ENCODE data around the gene PCBP3.
"Not testable (repeated sequence)": the region's sequence is repeated elsewhere in the genome, so short reads cannot be mapped to it uniquely, and the experiment has no call there.

Gene PCBP3

DNA sequence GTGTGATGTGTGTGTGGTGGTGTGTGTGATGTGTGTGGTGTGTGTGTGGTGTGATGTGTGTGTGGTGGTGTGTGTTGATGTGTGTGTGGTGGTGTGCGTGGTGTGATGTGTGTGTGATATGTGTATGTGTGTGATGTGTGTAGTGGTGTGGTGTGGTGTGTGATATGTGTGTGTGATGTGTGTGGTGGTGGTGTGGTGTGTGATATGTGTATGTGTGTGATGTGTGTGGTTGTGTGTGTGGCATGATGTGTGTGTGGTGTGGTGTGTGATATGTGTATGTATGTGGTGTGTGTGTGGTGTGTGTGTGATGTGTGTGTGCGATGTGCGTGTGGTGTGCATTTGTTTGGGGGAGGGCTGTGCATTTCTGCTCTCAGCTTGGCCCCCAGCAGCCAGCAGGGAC lies 7.1 kb upstream of the PCBP3 start:
- no peak for DNase-seq

DNA sequence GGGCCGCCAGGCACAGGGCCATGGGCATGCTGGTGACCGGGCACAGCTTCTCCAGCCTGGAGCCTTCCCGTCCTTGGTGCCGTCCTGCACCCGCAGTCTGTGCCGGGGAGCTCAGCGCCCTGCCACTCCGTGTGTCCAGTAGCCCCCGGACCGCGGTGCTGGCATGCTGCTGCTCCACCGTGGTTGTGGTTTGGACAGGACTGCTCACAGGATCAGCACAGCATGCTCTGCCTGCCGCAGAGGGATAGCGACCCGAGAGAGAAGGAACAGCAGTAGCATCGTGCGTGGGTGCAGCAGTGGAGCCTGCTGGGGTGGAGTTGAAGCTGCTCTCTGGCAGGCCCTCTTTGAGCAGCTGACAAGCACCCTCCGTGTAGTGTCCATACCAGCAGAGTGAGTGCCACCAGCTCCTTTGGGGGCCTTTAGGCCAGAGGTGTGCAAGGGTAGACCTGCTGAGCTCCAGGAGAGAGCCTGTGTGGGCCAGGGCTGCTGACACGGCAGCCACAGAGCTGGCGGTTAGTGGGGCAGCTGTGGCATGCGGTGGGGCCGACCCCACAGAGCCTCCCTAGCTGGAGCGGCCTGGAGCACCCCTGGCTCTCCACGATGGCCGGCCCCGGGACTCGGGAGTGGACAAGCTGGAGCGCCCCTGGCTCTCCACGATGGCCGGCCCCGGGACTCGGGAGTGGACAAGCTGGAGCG lies 6.4 kb upstream of the PCBP3 start:
- no peak for DNase-seq

DNA sequence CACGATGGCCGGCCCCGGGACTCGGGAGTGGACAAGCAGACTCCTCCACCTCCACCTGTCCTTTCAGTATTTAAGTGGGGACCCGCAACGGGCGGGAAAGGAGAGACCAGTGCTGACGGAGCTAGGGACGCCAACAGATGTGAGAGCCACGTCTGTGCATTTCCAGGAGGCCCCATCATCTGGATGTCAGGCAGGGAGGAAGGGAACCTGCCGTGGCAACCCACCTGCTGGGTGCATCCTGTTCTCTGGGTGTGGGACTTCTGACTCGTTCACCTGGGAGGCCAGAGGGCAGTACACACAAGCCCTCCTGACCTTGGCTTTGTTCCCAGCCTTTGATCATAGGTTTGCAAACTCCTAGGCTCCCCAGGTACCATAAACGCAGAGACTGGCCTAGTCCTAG lies 5.6 kb upstream of the PCBP3 start:
- no peak for DNase-seq

DNA sequence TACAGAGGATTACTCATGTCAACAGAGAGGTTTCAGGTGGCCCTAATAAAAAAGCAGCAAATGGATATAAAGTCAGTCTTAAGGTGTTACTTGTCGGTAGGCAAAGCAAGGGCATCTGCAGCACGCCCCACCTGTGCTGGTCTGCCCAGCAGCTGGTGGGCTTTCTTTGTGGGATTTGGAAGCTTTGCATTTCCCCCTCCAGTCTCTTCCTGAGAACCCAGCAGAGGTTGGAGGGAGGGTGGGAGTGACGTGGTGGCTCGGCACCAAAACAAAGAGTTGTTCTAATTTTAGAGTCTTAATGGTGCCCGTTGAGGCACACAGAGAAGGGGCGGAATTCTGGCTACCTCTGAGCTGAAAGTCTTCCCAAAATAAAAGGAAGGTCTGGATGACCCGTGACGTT lies 4.8 kb upstream of the PCBP3 start:
- no peak for DNase-seq

DNA sequence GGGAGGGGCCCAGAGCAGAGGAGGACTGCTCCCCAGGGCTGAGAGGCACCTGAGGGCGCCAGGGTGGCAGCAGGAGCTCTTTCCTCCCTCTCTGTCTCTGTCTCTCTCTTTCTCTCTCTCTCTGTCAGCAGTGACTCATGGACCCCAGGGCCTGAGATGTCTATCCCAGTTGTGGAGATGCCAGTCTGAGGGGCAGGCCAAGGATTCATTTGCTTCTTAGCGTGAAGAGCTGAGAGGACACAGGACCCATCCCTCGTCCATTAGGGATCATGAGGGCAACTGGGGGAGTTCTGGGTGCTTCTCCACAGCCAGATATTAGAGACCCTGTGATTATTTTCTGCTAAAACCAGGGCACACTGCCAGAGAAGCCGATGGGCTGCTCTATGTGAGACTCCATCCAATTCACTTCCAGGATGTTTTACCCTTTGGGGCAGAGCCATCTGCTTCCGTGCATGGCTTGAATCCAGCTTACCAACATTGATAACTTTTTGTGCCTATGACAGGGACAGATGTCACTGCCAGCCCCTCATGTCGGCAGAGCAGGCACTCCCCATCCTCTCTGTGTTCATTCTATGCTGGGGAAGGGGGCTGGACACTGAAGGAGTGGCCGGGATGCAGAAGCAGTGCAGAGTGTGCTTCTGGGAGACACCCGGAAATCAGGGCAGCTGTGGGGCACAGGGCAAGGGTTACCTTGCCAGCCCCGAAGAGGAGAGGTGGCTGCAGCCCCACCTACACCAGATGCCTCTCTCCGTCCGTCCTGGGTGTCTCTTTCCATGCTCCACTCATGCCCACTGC lies 4.1 kb upstream of the PCBP3 start:
- DNase-seq: no peak

DNA sequence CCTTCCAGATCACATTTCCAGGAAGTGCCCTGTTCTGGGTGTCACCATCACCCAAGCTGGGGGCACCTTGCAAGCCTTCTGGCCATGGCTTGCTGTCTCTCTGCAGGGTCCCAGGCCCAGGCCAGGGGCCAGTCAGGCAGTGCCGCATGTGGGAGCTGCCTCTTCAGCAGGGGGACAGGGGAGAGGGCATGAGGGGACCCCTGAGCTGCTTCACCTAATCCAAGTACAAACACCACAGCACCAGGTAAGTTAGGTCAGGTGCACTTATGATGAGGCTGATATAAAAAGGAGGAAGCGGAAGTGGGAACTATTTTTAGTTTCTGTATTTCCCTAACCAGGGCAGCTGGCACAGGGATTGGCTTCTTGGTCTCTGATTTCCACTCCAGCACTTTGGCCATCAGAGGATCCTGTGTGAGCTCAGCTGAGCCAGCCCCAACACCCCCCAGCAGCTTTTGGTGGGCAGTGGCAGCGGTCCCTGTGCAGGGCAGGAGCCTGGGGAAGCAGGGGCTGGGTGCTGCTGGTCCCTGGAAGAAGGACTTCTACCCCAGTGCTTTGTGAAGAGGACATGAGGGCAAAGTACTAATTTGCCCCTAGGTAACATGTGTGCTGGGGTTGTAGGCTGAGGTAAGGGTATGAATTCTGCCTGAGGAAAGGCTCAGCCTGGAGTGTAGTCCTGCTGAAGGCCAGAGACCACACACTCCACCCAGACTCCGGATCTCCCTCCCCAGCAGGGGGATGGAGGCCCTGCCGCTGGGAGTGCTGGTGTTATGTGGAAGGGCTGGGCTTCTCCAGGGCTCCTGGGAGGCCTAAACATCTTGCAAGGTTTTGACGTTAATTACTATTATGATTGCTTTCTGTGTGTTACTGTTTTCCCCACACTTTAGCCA lies 3.3 kb upstream of the PCBP3 start:
- DNase-seq: no peak

DNA sequence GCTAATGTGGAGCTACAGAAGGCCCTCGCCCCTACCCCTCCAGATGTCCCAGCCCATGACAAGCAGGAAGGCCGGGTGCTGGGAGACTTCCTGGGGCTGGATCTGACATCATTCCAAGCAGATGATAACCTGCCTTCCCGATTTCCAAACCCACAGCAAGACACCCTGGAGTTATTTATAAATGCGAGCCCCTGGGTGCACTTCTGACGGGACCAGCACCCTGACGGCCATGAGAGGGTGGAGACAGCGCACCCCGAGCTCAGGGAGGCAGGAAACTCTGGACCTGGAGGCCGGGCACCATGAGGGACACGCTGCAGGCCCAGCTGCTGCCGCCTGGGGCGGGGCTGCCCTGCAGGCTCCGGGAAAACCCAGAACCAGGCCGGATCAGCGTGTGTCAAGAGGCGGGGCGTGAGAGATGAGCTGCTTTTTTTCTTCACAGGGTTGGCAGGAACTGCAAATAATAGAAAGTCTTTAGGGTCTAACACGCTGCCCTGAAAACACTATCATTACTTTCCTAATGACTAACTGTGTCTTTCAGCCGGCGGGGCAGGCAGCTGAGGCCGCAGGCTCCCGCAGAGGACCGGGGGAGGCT lies 2.5 kb upstream of the PCBP3 start:
- DNase-seq: peak; percentile 37

DNA sequence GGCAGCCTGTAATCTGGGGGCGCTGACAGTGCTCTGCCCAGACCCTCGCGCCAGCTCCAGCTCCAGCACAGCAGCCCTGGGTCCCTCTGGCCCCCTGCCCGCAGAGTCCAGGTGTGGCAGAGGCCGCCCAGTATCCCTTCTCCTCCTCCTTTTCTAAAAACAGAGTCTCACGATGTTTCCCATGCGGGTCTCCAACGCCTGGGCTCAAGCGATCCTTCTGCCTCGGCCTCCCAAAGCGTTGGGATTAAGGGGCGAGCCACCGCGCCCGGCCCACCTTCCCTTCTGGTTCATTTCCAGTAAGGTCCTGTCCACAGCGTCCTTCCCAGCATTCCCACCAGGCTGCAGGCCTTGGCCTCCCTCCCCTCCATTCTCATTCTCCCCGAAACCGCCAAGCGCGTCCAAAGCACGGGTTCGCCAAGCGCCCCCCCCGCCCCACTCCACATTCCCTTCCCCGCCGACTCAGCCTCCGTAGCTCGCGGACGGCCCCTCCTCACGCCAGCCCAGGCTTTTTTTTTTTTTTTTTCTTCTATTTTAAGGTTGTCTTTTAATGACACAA lies 2.0 kb upstream of the PCBP3 start:
- DNase-seq: no peak

DNA sequence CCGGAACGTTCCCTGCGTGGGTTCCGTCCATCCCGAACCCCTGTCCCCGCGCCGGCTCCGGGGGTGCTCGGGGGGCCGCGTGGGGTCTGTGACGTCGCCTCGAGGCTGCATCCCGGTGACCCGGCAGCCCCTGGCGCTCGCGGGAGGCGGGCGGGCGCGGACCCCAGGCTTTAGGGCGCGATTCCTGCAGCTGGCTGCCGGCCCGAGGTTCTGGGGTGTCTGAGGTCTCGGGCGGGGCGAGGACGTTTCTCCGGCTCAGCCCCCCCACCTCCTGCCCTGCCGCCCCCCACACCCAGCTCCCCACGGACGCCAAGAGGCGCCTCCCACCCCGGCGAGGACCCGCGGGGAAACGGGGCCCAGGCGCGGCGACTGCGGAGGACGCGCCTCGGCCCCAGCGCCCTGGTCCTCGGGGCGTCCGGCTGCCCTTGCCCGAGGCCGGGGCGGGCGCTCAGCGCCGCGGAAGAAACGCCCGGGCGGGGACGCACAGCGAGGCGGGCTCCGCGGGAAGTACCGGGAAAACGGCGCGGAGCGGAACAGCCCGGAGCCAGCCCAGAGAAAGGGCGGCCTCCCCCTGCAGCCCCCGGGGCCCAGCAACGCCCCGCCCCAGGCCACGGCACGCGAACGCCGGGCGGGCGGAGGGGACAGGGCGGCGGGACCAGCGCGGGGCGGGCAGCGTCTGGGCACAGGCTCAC lies 1.3 kb upstream of the PCBP3 start:
- no peak for DNase-seq

DNA sequence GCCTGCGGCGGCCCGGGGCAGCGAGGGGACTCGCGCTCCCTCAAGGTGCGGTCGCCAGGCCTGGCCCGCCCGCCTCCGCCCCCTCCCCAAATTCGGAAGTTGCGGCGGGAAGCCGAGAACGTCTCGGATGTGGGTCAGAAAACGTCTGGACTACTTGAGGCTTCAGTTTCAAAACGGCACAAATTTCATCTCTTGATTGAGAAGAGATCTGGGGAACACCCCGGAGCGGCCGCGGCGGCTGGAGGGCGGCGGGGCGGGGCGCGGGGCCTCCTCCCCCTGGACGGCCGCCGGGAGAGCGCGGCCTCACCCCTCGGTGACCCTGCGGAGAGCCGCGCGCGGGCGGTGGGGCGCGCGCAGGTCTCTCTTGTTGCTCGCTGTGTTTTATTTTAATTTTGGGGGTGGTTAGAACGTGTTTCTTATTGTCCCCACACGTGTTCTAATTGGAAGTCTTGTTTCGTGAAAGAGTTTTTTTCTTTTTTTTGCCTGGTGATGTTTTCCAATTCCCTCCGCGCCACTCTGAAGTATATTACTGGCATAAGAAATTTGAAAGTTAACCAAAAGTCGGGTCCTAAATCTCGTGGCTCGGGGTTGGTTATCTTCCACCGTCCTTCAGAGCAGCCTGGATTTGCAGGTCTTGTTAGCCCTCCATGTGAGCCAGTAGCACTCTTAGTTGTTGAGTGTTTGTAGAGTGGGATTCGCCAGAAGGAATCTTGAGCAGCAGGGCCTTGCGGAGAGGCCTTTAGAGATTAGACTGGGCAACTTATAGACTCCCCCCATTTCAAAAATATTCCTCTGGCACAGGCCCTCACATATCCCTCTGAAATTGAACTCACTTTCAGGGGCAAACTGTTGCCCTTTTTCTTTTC lies 749 bp downstream of the PCBP3 start:
- no peak for DNase-seq

DNA sequence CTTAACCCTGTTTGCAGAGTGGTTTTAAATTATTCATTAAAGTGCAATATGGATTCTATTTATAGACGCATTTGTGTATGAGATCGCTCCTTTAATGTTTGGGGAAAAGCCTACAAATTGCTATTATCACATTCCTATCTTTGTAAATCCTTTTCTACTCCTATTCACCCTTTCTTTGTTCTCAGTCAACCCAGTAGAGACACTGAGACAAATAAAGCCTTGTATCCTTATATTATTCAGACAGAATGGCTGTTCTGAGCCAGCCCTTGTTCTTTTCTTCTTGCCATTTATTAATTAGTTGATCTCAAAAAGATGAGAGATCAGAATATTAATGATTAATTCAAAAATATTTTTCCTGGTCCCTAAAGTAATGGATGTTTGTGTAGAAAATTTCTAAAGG lies 8.4 kb downstream of the PCBP3 start:
- no peak for DNase-seq

DNA sequence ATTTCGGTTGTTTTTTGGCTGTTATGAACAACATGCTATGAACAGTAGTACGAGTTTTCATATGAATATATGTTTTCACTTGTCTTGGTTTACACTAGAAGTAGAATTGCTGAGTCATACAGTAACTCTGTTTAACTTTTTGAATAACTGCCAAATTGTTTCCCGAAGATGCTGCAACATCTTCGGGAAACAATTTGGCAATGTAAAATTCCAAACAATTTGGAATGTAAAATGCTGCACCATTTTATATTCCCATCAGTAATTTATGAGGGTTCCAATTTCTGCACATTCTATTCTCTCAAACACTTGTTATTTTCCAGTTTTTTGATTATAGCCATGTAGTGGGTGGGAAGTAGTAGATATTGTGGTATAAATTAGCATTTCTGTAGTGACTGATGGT lies 11.6 kb downstream of the PCBP3 start:
- DNase-seq: no peak

DNA sequence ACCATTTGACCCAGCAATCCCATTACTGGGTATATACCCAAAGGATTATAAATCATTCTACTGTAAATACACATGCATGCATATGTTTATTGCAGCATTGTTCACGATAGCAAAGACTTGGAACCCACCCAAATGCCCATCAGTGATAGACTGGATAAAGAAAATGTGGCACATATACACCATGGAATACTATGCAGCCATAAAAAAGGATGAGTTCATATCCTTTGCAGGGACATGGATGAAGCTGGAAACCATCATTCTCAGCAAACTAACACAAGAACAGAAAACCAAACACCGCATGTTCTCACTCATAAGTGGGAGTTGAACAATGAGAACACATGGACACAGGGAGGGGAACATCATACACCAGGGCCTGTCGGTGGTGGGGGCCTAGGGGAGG lies 12.6 kb downstream of the PCBP3 start:
- not testable (repeated sequence) for DNase-seq

DNA sequence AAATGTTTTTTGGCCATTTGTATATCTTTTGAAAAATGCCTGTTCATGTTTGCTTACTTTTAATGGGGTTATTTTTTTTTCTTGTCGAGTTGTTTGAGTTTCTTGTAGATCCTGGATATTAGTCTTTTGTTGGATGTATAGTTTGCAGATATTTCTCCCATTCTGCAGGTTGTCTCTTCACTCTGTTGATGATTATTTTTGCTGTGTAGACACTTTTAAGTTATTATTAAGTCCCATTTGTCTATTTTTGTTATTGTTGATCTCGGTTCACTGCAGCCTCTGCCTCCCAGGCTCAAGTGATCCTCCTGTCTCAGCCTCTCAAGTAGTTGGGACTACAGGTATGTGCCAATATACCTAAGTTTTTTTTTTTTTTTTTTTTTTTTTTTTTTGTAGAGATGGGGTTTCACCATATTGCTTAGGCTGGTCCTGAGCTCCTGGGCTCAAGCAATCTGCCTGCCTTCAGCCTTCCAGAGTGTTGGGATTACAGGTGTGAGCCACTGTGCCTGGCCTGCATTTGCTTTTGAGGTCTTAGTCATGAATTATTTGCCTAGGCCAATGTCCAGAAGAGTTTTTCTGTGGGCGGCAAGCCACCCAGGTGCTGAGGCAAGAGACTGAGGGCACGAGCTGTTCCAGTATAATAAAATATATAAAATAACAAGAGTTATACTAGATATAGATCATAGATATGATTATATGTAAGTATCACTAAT lies 18.5 kb downstream of the PCBP3 start:
- not testable (repeated sequence) for DNase-seq

DNA sequence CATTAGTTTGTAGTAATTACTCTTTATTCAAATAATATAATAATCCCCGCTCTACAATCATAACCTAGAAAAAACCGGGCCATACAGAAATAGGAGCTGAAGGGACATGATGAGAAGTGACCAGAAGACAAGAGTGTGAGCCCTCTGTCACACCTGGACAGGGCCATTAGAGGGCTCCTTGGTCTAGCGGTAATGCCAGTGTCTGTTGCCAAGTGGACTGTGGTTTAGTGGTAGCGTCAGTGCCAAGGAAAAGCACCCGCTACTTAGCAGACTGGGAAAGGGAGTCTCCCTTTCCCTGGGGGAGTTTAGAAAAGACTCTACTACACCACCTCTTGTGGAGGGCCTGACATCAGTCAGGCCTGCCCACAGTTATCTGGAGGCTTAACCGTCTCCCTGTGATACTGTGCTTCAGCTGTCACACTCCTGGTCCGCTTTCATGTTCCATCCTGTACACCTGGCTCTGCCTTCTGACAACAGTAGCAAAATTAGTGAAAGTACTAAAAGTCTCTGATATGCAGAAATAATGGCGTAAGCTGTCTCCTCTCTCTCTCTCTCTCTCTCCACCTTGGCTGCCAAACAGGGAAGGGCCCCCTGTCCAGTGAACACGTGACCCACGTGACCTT lies 19.2 kb downstream of the PCBP3 start:
- not testable (repeated sequence) for DNase-seq

DNA sequence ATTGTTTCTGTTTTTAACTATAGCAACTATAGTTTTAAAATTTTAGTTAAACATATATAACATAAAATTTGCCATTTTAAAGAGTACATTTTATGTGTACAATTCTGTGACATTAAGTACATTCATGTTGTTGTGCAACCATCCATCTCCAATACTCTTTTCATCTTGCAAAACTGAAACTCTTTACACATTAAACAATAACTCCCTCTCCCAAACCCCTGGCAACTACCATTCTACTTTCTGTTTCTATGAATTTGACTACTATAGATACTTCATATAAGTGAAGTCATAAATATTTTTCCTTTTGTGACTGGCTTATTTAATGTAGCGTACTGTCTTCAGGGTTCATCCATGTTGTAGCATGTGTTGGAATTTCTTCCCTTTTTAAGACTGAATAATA lies 25.9 kb downstream of the PCBP3 start:
- no peak for DNase-seq

DNA sequence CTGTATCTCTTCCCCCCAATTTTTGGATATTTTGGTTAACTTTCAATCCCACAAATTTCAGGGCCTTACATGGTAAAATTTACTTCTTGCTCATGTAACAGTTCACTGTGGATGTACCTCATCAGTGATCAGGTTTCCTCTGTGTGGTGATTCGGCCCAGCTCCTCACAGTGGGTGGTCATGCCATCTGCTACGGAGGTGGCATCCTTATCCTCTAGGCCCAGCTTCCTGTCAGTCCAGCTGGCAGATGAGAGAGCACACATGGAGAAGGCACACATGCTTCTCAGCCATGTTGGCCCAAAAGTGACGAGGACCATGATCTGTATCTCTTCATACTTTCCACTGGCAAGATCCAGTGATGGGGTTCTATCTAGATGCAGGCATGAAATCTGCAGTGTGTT lies 27.2 kb downstream of the PCBP3 start:
- DNase-seq: no peak

DNA sequence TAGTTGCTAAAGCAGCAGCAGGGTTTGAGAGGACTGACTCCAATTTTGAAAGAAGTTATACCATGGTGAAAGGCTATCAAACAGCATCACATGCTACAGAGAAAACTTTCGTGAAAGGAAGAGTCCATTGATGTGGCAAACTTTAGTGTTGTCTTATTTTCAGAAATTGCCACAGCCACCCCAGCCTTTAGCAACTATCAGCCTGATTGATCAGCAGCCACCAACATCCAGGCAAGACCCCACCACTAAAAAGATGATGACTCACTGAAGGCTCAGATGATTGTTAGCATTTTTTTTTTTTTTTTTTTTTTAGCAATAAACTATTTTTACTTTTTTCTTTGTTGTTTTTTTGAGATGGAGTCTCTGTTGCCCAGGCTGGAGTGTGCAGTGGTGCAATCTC lies 35.3 kb downstream of the PCBP3 start:
- not testable (repeated sequence) for DNase-seq

DNA sequence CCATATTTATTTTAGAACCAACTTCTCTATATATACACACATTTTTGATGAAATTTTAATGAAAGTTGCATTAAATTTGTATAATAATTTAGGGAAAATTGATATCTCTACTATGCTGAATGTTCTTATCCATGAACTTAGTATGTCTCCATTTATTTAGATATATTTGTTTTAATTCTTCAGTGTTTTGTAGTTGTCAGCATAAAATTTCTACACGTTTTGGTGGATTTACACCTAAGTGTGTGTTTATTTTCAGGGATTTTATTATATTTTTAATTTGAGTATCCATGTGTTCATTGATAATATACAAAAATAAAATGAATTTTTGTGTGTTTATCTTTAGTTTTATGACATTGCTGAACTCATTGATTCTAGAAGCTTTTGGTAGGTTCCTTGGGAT lies 36.7 kb downstream of the PCBP3 start:
- DNase-seq: no peak

DNA sequence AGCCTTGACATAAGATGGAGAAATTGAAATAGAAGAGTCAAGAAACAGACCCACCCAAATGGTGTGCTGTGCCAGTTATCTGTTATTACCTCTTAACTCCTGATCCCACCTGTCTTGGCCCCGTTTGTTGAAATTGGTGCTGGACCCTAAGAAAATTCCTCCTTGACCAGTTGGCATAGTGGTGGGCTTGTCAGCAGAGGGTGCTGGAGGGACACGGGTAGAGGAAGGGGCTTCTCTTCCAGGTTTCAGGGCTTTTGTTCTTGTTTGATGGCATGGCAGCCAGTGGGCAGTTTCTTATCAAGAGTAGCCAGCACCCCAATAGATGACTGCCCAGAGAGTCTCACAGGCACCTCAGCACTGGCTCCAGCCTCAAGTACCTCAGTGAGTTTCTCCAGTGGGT lies 51.6 kb downstream of the PCBP3 start:
- DNase-seq: no peak

All from stimulated activated CD4-positive, alpha-beta T cell treated with anti-CD3 and anti-CD28 coated beads, Interleukin-4, amount 100 ng/mL, for 24 hours (primary cell).